Stomach (tissue), 9 donors: ENCODE measurements around the gene POMT1. TPM values are rescaled to one million over a fixed set of nuclear protein-coding genes. Genes with fewer than 3 reads are reported as not detected.
"Not testable (repeated sequence)": the region's sequence is repeated elsewhere in the genome, so short reads cannot be mapped to it uniquely, and the experiment has no call there.

Experiments used
- DNase-seq, 2 donors: peaks; one replicate each; pipeline versions ENCODE4 v3.0.0 to v3.0.0-alpha.2; 2013 to 2019
- H3K27ac ChIP-seq, 5 donors: fragments of 200-600 bp in 4 of 5; sonication (generic) in 4 of 5; one replicate each; pipeline ENCODE4 v1.5.1; 2013 to 2019; ENCODE audit warnings: mild to moderate bottlenecking in 1 of 5, moderate library complexity in 1 of 5
- H3K27me3 ChIP-seq, 3 donors: fragments of 200-600 bp; sonication (generic); one replicate each; pipeline ENCODE4 v1.5.1; 2017 to 2019; ENCODE audit warnings: mixed run types in 1 of 3
- H3K36me3 ChIP-seq, 4 donors: fragments of 200-600 bp; sonication (generic); 1 replicate in 3 of 4; 2 replicates in 1 of 4; pipeline ENCODE4 v1.5.1; 2016 to 2019
- H3K4me1 ChIP-seq, 4 donors: fragments of 200-600 bp; sonication (generic); one replicate each; pipeline ENCODE4 v1.5.1; 2016 to 2019
- H3K4me3 ChIP-seq, 4 donors: fragments of 200-600 bp; sonication (generic) in 3 of 4; one replicate each; pipeline ENCODE4 v1.5.1; 2016 to 2019; ENCODE audit warnings: mild to moderate bottlenecking in 1 of 4
- H3K9me3 ChIP-seq, 4 donors: fragments of 200-600 bp; sonication (generic); one replicate each; pipeline ENCODE4 v1.5.1; 2016 to 2019
- EP300 ChIP-seq: sonication (generic); formaldehyde crosslinking; IDR thresholded peaks from one replicate; pipeline ENCODE4 v1.6.1; 2017; ENCODE audit warnings: antibody characterized with exemption
- POLR2A ChIP-seq, 4 donors: fragments of 450-650 bp; IDR thresholded peaks; one replicate each; pipeline ENCODE4 v1.6.1; 2016; ENCODE audit warnings: antibody characterized with exemption in 4 of 4, control low read depth in 2 of 4, mild to moderate bottlenecking in 1 of 4, moderate library complexity in 1 of 4
- POLR2AphosphoS5 ChIP-seq, 3 donors: sonication (generic); formaldehyde crosslinking; IDR thresholded peaks; one replicate each; pipeline ENCODE4 v1.6.1; 2016; ENCODE audit warnings: antibody characterized with exemption in 3 of 3
- WGBS, 5 donors: extraction: QIAGEN DNeasy Blood & Tissue Kit in 3 of 5; methylation state at CpG; one replicate each; pipeline versions ENCODE4 v1.1.5 to v1.1.7; 2013 to 2018; 5-methylcytosine and 5-hydroxymethylcytosine counted together
- intact Hi-C: fragments of 100-400 bp; cut with DNase I; formaldehyde crosslinking; loops from one replicate; pipeline ENCODE4 v1.15.1; 2023; ENCODE audit warnings: low total_unique reads
- polyA plus RNA-seq, 3 donors: library from polyadenylated mRNA; stranded (reverse); fragments of 200-250 nt; gene quantifications; one replicate each; pipeline ENCODE4 v1.2.3, GENCODE V29; 2013
- total RNA-seq, 5 donors: library from RNA; depleted of rRNA; stranded (reverse); fragments of >200 nt; gene quantifications; one replicate each; pipeline versions ENCODE4 v1.1.0 to v1.2.3, GENCODE V29; 2014 to 2016
- TF ChIP-seq, protein P1 (sequence below), 7 experiments: fragments of 450-650 bp in 4 of 7; fragments of 200-600 bp in 3 of 7; sonication (generic) in 3 of 7; IDR thresholded peaks; one replicate each; pipeline ENCODE4 v1.5.1; 2016 to 2019; ENCODE audit warnings: antibody characterized with exemption in 7 of 7, control low read depth in 2 of 7, mild to moderate bottlenecking in 1 of 7
- donor health status: healthy with polysubstance abuse.
- donor health status: Bipolar disorder and iron deficiency.
- donor health status: healthy.

POMT1 gene
- total and polyA plus RNA-seq, 8 donors = 3.5 to 59.7 (median 16.2) TPM

DNA sequence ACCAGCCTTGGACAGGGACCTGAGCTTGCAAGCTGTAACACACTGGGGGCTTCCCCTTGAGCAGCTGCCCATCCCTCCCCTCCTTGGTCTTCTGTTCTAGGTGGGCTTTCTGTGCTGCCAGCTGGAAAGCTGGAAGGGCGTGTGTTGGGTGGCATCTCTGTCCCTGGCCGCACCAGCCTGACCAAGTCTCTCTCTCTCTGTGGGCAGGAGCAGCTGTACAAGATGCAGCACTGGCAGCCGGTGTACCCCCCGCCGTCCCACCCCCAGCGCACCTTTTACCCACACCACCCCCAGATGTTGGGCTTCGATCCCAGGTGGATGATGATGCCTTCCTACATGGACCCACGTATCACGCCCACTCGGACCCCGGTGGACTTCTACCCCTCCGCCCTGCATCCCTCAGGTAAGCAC, 32.1 kb upstream of the POMT1 start:
- no peak for TF ChIP-seq POLR2AphosphoS5 (IDR thresholded peaks at IDR 0.05)
- TF ChIP-seq POLR2A (IDR thresholded peaks at IDR 0.05) = no peak
- TF ChIP-seq, protein P1, sequence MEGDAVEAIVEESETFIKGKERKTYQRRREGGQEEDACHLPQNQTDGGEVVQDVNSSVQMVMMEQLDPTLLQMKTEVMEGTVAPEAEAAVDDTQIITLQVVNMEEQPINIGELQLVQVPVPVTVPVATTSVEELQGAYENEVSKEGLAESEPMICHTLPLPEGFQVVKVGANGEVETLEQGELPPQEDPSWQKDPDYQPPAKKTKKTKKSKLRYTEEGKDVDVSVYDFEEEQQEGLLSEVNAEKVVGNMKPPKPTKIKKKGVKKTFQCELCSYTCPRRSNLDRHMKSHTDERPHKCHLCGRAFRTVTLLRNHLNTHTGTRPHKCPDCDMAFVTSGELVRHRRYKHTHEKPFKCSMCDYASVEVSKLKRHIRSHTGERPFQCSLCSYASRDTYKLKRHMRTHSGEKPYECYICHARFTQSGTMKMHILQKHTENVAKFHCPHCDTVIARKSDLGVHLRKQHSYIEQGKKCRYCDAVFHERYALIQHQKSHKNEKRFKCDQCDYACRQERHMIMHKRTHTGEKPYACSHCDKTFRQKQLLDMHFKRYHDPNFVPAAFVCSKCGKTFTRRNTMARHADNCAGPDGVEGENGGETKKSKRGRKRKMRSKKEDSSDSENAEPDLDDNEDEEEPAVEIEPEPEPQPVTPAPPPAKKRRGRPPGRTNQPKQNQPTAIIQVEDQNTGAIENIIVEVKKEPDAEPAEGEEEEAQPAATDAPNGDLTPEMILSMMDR (IDR thresholded peaks at IDR 0.05) = no peak
- TF ChIP-seq EP300 = no peak
- no peaks in the 10 kb centered on the region for H3K27me3 ChIP-seq
- DNase-seq = no peak
- H3K27ac ChIP-seq = no peak overlapping the region
- no peak overlapping the region for H3K4me3 ChIP-seq
- no peaks in the 10 kb centered on the region for H3K9me3 ChIP-seq
- no peaks in the 10 kb centered on the region for H3K4me1 ChIP-seq
- 91 to 99% (median 98%) methylated on average over 11 to 12 of the region's 12 CpGs for WGBS, 5 donors
- intact Hi-C loops = no loop called here
- peaks cover 86 to 100% (median 100%) of the 10 kb centered on the region in 4 donors for H3K36me3 ChIP-seq

DNA sequence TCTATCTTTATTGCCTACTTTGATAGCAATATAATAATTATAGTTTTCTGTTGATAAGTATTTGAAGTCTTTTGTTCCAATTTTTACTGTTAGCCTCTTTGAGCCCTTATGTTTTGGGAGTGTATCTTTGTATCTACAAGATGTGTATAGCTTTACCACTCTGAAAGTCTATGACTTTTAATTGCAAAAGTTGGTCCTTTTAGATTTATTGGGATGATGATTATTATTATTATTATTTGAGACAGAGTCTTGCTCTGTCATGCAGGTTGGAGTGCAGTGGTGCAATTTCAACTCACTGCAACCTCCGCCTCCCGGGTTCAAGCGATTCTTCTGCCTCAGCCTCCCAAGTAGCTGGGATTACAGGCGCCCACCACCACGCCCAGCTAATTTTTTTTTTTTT, 30.6 kb upstream of the POMT1 start:
- intact Hi-C loops, H3K27ac ChIP-seq, H3K9me3 ChIP-seq, DNase-seq, H3K27me3 ChIP-seq, H3K4me3 ChIP-seq, H3K4me1 ChIP-seq: not testable (repeated sequence)
- H3K36me3 ChIP-seq = peaks cover 93 to 100% (median 100%) of the 10 kb centered on the region in 4 donors
- 84 to 98% (median 95%) methylated on average over 4 to 5 of the region's 5 CpGs for WGBS, 5 donors

DNA sequence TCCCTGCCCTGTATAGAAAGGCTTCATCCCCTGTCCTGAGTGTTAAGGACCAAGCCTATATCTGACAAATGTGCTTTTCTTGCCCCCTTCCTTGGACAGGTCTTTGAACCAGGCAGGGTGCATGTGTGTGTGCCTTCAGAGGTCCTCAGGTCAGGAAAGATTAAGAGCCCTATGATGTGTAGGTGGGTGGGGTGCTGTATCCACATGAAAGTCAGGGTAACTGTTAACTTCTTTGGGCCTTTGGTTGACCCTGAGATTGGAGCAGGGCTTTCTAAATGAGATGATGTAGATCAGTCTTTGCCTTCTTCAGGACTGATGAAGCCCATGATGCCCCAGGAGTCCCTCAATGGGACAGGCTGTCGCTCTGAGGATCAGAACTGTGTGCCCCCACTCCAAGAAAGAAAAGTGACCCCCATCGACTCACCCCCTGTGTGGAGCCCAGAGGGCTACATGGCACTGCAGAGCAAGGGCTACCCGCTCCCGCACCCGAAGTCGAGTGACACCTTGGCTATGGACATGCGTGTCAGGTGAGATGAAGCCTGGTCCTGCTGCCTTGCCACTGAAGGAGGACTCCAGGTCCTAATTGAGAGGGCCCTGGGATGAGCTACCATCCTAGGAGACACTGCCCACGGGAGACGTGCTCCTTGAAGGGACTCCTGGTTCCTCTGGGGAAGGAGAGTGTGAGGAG, 29.4 kb upstream of the POMT1 start:
- H3K4me3 ChIP-seq = no peak overlapping the region
- H3K9me3 ChIP-seq = no peaks in the 10 kb centered on the region
- H3K36me3 ChIP-seq = peaks cover 93 to 100% (median 100%) of the 10 kb centered on the region in 4 donors
- DNase-seq = no peak
- no peaks in the 10 kb centered on the region for H3K4me1 ChIP-seq
- 93 to 97% (median 94%) methylated on average over 9 of the region's 9 CpGs for WGBS, 5 donors
- H3K27me3 ChIP-seq = no peaks in the 10 kb centered on the region
- intact Hi-C loops = no loop called here
- H3K27ac ChIP-seq = no peak overlapping the region
- TF ChIP-seq EP300 (no peak), POLR2A (IDR thresholded peaks at IDR 0.05) (no peak), POLR2AphosphoS5 (IDR thresholded peaks at IDR 0.05) (no peak)
- TF ChIP-seq, protein P1 (IDR thresholded peaks at IDR 0.05) = no peak

DNA sequence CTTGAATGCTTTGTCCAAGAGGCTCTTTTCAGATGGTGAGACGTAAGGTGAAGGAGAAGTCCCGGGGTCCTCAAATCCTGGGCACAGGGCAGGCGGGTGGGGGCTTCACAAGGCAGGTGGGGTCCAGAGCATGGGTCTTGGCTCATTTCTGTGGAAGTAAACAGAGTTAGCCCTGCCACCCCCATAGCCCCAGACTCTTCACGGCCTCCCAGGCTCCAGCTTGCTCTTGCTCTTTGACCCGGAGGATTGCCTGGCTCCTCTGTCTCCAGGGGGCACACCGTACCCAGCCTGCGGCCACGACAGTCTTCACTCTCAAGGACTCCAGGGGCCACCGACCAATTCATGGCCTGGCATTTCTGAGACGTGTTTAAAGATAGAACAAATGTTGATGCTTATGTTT, 28.8 kb upstream of the POMT1 start:
- Histone ChIP-seq H3K36me3 (peaks cover 93 to 100% (median 100%) of the 10 kb centered on the region in 4 donors), H3K4me3 (no peak overlapping the region), H3K4me1 (no peaks in the 10 kb centered on the region), H3K9me3 (no peaks in the 10 kb centered on the region), H3K27ac (no peak overlapping the region), H3K27me3 (no peaks in the 10 kb centered on the region)
- TF ChIP-seq POLR2AphosphoS5 (IDR thresholded peaks at IDR 0.05) (no peak), POLR2A (IDR thresholded peaks at IDR 0.05) (no peak), EP300 (no peak)
- TF ChIP-seq, protein P1 (IDR thresholded peaks at IDR 0.05) = no peak
- intact Hi-C loops = no loop called here
- DNase-seq = no peak
- WGBS, 5 donors = 77 to 87% (median 79%) methylated on average over 10 of the region's 10 CpGs

DNA sequence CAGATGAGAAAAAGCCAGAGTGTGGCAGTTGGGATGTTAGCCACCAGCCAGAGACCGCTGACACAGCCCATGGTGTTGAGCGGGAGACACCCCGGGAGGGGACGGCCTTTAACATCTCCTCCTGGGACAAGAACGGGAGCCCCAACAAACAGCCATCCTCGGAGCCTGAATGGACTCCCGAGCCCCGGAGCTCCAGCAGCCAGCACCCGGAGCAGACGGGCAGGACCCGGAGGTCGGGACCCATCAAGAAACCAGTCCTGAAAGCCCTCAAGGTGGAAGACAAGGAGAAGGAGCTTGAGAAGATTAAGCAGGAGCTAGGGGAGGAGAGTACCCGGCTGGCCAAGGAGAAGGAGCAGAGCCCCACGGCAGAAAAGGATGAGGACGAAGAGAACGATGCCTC, 28.0 kb upstream of the POMT1 start:
- no peaks in the 10 kb centered on the region for H3K4me1 ChIP-seq
- DNase-seq = no peak
- H3K4me3 ChIP-seq = no peak overlapping the region
- no peak overlapping the region for H3K27ac ChIP-seq
- peaks cover 93 to 100% (median 100%) of the 10 kb centered on the region in 4 donors for H3K36me3 ChIP-seq
- TF ChIP-seq POLR2AphosphoS5 (IDR thresholded peaks at IDR 0.05) (no peak), EP300 (no peak), POLR2A (IDR thresholded peaks at IDR 0.05) (no peak)
- TF ChIP-seq, protein P1 (IDR thresholded peaks at IDR 0.05) = no peak
- intact Hi-C loops = no loop called here
- WGBS, 5 donors = 84 to 92% (median 87%) methylated on average over 16 of the region's 16 CpGs
- no peaks in the 10 kb centered on the region for H3K9me3 ChIP-seq
- no peaks in the 10 kb centered on the region for H3K27me3 ChIP-seq
